ENCODE data around the gene B4GALT2.

The B4GALT2 gene

DNA sequence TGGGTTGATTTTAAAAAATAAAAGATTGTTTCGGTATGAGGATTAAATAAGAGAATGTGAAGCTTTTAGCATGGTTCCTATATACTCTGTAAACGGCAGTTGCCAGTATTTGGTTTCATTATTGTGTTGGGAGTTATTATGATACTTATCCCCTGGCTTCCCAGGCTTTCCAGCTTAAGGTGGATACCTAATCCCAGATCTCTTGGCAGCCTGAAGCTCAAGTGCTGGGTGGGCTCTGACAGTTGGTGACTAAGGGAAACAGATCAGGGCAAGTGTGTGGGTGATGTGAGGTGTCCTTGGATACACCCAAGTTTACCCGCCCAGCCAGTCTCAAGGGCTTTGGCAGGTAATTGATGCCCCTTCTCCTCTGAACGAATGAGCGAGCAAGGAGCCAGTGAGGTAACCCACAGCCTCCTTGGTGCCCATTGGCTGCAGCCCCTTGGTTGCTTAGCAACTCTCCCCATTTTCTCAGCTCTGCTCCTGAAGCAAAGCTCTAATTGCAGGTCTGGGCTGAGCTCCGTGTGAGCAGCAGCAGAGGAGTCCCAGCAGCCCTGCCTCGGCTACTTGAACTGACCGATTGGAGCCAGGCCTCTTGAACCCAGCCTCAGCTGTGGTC, 26.2 kb upstream of the B4GALT2 start:
- H3K4me3 ChIP-seq (ENCODE audit: low read length): no peak overlapping the region
- H3K27ac ChIP-seq (ENCODE audit: low read length): no peak overlapping the region
- TF ChIP-seq EZH2 (optimal IDR thresholded peaks at IDR 0.05; ENCODE audit: low read depth, low read length): no peak
- TF ChIP-seq, protein P1, sequence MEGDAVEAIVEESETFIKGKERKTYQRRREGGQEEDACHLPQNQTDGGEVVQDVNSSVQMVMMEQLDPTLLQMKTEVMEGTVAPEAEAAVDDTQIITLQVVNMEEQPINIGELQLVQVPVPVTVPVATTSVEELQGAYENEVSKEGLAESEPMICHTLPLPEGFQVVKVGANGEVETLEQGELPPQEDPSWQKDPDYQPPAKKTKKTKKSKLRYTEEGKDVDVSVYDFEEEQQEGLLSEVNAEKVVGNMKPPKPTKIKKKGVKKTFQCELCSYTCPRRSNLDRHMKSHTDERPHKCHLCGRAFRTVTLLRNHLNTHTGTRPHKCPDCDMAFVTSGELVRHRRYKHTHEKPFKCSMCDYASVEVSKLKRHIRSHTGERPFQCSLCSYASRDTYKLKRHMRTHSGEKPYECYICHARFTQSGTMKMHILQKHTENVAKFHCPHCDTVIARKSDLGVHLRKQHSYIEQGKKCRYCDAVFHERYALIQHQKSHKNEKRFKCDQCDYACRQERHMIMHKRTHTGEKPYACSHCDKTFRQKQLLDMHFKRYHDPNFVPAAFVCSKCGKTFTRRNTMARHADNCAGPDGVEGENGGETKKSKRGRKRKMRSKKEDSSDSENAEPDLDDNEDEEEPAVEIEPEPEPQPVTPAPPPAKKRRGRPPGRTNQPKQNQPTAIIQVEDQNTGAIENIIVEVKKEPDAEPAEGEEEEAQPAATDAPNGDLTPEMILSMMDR (IDR thresholded peaks at IDR 0.05; ENCODE audit: low read length): no peak
- TF ChIP-seq EZH2phosphoT487 (IDR thresholded peaks at IDR 0.05; ENCODE audit: low read length): no peak
- no peak overlapping the region for H2AFZ ChIP-seq (ENCODE audit: low read length)
- no peaks in the 10 kb centered on the region for H4K20me1 ChIP-seq (ENCODE audit: insufficient read depth, low read length)
- no peak for DNase-seq
- no peaks in the 10 kb centered on the region for H3K9me3 ChIP-seq (replicated peaks; ENCODE audit: insufficient read depth, low read length)
- peaks cover 14% of the 10 kb centered on the region for H3K79me2 ChIP-seq (ENCODE audit: low read length)
- H3K9ac ChIP-seq (ENCODE audit: low read length): no peak overlapping the region
- no peaks in the 10 kb centered on the region for H3K27me3 ChIP-seq (replicated peaks; ENCODE audit: insufficient read depth, low read length)
- peaks cover 7% of the 10 kb centered on the region; the same call in 1 of the 2 replicates for H3K4me1 ChIP-seq (ENCODE audit: low read length)
- H3K4me2 ChIP-seq (ENCODE audit: low read depth, low read length): no peak overlapping the region
- H3K9me2 ChIP-seq (replicated peaks; ENCODE audit: insufficient read depth, low read length): no peaks in the 10 kb centered on the region
- no peaks in the 10 kb centered on the region for H3K36me3 ChIP-seq (replicated peaks; ENCODE audit: insufficient read depth, low read length)
- no peaks in the 10 kb centered on the region for H3F3A ChIP-seq (ENCODE audit: insufficient read depth, low read length)

GRCh38 chr1:43953361-43953760, 25.6 kb upstream of the B4GALT2 start:
- Histone ChIP-seq H3K79me2 (ENCODE audit: low read length) (peaks cover 9% of the 10 kb centered on the region), H3K4me3 (ENCODE audit: low read length) (no peak overlapping the region), H3K4me2 (ENCODE audit: low read depth, low read length) (no peak overlapping the region), H2AFZ (ENCODE audit: low read length) (no peak overlapping the region), H3K9ac (ENCODE audit: low read length) (no peak overlapping the region), H3K9me3 (replicated peaks; ENCODE audit: insufficient read depth, low read length) (no peaks in the 10 kb centered on the region), H4K20me1 (ENCODE audit: insufficient read depth, low read length) (no peaks in the 10 kb centered on the region), H3K4me1 (ENCODE audit: low read length) (peaks cover 2% of the 10 kb centered on the region; the same call in 1 of the 2 replicates), H3K9me2 (replicated peaks; ENCODE audit: insufficient read depth, low read length) (no peaks in the 10 kb centered on the region), H3K36me3 (replicated peaks; ENCODE audit: insufficient read depth, low read length) (no peaks in the 10 kb centered on the region), H3K27ac (ENCODE audit: low read length) (no peak overlapping the region), H3K27me3 (replicated peaks; ENCODE audit: insufficient read depth, low read length) (no peaks in the 10 kb centered on the region), H3F3A (ENCODE audit: insufficient read depth, low read length) (no peaks in the 10 kb centered on the region)
- TF ChIP-seq EZH2 (optimal IDR thresholded peaks at IDR 0.05; ENCODE audit: low read depth, low read length) (no peak), EZH2phosphoT487 (IDR thresholded peaks at IDR 0.05; ENCODE audit: low read length) (no peak)
- TF ChIP-seq, protein P1 (IDR thresholded peaks at IDR 0.05; ENCODE audit: low read length): no peak
- DNase-seq: no peak

DNA sequence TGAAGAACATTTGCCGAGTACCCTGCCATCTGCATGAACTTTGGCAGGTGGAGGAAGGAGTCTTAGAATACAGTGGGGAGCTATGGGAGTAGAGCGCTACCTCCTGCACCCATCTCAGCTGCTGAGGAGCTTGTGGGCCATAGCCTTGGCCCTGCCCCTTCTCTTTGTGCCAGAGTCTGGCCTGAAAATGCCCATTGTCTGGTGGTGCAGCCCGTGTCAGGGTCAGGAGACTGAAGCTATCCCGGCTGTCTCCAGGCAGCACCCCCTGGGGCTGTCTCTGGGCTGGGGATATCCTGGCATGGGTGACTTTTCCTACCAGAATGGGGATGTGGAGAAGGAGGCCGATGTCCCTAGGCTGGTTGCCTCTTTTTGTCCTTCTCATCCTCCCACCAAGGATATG, 25.0 kb upstream of the B4GALT2 start:
- DNase-seq: no peak
- Histone ChIP-seq H3K9me3 (replicated peaks; ENCODE audit: insufficient read depth, low read length) (no peaks in the 10 kb centered on the region), H3K4me1 (ENCODE audit: low read length) (no peaks in the 10 kb centered on the region), H4K20me1 (ENCODE audit: insufficient read depth, low read length) (no peaks in the 10 kb centered on the region), H3K9me2 (replicated peaks; ENCODE audit: insufficient read depth, low read length) (no peaks in the 10 kb centered on the region), H3K27me3 (replicated peaks; ENCODE audit: insufficient read depth, low read length) (no peaks in the 10 kb centered on the region), H3K36me3 (replicated peaks; ENCODE audit: insufficient read depth, low read length) (no peaks in the 10 kb centered on the region), H3K4me2 (ENCODE audit: low read depth, low read length) (no peak overlapping the region), H3K4me3 (ENCODE audit: low read length) (no peak overlapping the region), H3K79me2 (ENCODE audit: low read length) (peaks cover 2% of the 10 kb centered on the region; the same call in 1 of the 2 replicates), H3K27ac (ENCODE audit: low read length) (no peak overlapping the region), H2AFZ (ENCODE audit: low read length) (no peak overlapping the region), H3K9ac (ENCODE audit: low read length) (no peak overlapping the region), H3F3A (ENCODE audit: insufficient read depth, low read length) (no peaks in the 10 kb centered on the region)
- TF ChIP-seq, protein P1 (IDR thresholded peaks at IDR 0.05; ENCODE audit: low read length): no peak
- TF ChIP-seq EZH2phosphoT487 (IDR thresholded peaks at IDR 0.05; ENCODE audit: low read length) (no peak), EZH2 (optimal IDR thresholded peaks at IDR 0.05; ENCODE audit: low read depth, low read length) (no peak)

Data from MM.1S (cell line).